A673 (cell line): ENCODE results near the gene DAPK1.

Experiments used
- CTCF ChIP-seq: fragments of 300-800, 200-600 bp; sonication (generic); conservative IDR thresholded peaks from 2 replicates; pipeline ENCODE4 v1.5.1; 2017; ENCODE audit warnings: low read depth, mild to moderate bottlenecking, antibody characterized with exemption, low read length, moderate library complexity, mixed read lengths
- EZH2 ChIP-seq: fragments of 200-600 bp; sonication (generic); IDR thresholded peaks from 2 replicates; pipeline ENCODE4 v1.6.1; 2017; ENCODE audit warnings: borderline replicate concordance, low read depth, mild to moderate bottlenecking, mixed read lengths, antibody characterized with exemption, low read length; ENCODE audit not compliant: poor library complexity, severe bottlenecking

GRCh38 chr9:87615136-87615535 is 117.5 kb downstream of the DAPK1 start:
- TF ChIP-seq CTCF (no peak), EZH2 (no peak)
